ENCODE data around the gene CLP1.
"Not testable (repeated sequence)": the region's sequence is repeated elsewhere in the genome, so short reads cannot be mapped to it uniquely, and the experiment has no call there.

CLP1 gene

DNA sequence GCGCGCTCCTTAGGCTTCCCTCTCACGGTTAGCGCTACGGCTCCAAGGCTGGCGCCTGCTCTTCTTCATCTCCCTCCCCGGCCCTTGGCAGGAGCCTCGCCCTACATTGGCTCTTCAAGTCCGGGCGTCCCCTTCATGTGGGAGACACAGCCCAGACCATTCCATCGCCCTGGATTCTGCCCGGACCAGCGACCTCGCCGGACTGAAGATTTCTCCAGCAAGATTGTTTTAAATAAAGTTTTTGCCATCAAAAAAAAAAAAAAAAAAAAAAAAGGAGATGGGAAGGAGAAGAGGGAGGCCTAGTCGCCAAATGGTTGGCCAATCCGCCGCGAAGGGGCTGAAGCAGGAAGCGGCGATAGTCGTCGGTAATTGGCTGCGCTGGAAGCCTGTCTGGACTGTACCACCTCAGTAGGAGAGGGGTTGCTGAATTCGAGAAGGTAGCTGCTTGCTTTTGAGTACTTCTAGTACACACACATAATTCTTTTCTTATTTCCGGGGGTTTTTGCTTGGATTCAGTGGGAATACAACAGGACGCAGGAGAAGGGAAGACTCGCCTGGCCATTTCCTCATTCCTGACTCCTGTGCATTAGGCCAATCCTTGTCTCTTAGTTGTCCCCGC, 9.7 kb downstream of the CLP1 start:
- DNase-seq: peak; percentile 98

DNA sequence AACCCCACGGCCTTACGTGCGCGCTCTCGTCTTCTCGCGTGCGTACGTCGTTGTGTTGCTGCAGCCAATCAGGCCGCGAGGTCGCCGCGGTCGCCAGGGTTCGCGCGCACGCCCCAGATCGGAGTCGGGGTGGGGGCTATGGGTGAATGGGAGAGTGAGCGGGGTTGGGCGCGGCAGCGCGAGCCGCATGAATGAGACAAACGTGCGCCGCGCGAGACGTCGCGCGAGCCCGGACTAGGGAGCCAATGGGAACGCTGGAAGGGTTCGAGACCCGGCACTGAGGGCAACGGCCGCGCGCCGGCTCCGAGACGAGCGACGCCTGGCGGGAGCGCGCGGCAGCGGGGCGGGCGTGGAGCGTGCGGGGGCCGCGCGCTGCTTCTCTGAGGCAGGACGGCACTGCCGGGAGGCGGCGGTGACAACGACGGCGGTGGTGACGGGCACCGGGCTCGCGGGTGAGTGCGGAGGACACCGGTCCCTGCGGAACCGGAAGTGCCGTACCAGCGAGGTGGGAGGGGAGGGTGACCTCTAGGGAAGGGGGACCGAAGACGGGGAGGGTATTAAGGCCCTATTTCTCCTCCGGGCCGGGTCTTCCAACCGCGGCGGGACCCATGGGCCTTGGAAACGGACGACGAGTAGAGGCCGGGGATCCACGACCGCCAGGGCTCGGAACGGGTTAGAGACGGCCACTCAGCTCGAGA, 10.3 kb downstream of the CLP1 start, which contains the start of gene ZDHHC5:
ZDHHC5 (plus strand) TSS at position 379 of the 698 bp plus-strand sequence. CDS start 4,977 bp downstream, outside the sequence.
- DNase-seq: peak; percentile 99

DNA sequence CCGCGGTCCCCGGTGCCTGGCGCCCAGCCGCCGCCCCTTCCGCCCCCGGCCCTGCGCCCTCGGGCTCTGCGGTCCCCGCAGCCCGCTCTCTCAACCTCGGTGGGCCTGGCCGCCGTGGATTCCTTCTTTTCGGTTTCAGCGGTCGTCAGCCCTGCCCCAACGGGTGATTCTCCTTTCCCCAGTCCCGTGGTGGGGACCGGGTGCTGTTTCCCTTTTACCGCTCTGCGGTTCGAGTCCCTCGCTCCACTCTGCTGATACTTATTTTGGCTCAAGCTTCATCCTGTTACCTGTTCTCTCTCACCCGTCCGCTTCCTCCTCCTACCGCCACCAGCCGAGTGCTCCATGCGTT, 10.8 kb downstream of the CLP1 start:
- DNase-seq: no peak

DNA sequence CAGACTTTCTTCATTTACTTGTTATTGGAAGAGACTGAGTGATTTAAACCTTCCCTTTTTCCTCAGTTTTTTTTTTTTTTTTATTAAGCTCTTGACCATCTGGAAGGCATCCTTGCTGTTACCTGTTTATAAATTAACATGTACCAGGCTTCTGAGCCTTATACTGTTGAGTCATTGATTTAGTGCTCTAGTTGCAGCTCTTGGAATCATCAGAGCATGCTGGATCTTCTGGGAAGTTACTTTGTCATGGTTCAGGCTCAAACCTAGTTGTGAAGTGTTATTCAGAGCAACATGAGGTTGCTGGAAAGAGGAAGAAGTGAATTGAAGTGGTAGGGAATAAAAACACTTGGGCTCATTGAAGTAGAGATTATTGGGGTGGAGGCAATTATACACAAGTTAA, 16.7 kb downstream of the CLP1 start:
- DNase-seq: no peak

DNA sequence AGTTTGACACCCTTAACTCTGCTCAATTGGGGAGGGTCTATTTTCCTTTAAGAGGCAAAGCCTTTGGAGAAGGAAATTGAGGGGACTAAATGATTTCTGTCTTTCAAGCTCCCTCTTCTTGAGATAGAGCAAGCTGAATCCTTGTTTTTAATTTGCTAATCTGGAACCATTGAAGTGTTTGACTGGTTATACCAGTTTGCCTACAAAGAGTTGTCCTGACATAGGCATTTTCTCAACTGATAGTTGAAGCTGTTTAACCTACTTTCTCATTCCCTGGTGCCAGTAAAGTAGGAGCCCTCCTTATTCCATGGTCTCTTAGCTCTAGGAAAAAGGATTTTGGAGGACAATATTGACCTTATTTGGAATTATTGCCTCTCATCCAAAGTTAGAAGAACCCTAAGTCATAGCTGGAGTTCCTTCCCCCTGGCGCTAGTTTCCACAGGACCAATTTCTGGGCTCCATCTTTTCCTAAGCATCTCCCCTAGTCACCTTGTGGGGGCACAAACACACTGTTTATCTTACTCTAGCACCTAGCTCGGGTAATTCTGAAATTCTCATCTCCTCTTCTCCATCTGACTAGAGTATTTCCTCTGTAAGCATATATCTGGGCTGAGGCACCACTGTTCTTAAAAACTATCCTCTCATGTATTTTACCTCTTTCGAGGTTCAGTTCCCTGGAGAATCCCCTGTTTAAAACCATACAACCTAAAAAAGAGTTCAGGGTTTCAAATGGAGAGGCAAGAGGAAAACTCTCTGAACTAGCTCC, 17.8 kb downstream of the CLP1 start:
- no peak for DNase-seq

DNA sequence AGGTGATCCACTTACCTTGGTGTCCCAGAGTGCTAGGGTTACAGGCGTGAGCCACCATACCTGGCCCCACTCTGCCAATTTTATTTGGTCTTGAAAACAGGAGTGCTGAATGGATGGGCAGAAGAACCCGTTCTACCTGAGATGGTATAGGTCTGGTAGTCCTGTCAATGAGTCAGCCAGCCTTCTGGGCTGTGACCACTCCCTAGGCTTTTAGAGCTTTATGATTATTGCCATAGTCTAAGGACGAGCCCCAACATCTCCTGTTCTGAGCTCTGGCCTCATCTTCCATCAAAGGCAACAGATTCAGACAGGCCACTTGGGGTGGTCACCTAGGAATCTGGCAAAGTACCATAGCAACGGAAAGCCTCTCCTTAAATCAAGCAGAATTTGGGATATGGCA, 21.8 kb downstream of the CLP1 start:
- DNase-seq: no peak

DNA sequence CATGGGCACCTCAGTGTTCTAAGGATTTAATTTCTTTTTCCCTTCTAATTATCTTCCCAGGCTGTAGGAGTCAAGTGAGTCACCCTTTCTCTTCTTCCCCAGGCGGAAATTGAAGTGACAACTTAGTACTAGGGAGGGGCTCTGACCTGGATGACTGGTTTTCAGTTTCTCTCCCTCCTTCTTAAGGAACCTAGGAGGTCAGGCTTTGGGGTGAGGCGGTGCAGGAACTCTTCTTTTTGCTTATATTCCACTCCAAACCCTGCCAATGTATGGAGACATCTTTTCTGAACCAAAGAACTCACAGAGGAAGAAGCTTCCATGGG, 23.0 kb downstream of the CLP1 start:
- no peak for DNase-seq

DNA sequence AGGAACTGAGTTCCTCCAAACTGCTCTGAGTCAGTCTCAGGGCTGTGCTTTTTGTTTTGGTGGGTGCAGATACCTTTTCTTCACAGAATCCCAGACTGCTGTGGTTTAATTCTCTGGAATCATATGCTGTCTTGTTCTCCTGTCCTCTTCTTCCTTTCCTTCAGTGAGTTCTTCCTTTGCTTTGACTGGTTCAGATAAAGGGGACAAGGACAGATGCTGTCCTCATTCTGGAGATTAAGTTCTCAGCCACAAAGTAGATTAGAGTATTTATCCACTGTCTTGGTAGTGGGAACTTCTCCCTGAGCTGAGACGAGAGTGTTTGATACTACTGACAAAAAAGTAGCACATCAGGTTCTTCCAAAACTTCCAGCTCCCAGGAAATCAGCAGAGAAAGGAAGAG, 23.6 kb downstream of the CLP1 start:
- no peak for DNase-seq

DNA sequence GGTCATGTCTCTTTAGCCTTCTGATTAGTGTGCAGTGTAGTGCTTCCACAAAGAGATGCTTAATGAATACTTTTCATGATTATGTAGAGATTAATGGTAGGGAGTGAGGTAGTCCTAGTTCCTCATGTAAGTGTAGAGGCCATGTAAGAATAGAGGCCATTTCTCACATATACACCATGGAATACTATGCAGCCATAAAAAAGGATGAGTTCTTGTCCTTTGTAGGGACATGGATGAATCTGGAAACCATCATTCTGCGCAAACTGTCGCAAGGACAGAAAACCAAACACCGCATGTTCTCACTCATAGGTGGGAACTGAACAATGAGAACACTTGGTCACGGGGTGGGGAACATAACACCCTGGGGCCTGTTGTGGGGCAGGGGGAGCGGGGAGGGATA, 32.9 kb downstream of the CLP1 start:
- DNase-seq: not testable (repeated sequence)

DNA sequence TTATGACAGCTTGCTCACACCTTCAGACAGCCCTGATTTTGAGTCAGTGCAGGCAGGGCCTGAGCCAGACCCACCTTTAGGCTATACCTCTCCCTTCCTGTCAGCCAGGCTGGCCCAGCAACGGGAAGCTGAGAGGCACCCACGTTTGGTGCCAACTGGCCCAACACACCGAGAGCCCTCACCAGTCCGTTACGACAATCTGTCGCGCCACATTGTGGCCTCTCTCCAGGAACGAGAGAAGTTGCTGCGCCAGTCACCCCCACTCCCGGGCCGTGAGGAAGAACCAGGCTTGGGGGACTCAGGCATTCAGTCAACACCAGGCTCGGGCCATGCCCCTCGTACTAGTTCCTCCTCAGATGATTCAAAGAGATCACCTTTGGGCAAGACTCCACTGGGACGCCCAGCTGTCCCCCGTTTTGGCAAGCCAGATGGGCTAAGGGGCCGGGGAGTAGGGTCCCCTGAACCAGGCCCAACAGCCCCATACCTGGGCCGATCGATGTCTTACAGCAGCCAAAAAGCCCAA, 41.3 kb downstream of the CLP1 start:
- no peak for DNase-seq

DNA sequence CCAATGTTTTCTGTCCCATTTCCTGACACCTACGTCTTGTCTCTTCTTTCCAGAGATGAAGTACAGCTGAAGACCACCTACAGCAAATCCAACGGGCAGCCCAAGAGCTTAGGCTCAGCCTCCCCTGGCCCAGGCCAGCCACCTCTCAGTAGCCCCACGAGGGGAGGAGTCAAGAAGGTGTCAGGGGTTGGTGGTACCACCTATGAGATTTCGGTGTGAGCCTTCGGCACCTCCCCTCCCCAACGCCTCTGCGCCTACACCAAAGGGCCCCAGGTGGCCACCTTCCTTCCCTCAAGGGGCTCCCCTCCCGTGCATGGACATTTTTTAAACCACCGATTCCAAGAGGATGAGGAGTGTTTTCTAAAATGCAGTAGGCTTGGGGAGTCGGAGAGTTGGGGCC, 42.3 kb downstream of the CLP1 start:
- DNase-seq: no peak

DNA sequence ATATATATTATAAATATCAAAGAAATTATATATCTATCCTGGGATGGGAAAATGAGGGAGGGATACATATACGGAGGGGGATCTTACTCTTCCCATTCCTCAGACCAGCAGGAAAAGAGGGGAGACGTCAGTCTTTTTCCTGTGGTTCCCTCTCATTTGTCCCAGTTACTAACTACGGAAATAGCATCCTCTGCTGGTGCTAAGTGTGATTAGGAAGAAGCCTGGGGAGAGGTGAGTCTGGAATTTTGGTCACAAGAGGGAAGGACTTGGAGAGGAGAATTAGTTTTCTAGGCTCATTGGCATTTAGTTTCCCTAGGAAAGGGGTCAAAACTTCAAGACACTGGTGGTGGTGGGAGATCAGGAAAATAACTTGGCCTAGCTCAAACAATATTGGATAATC, 42.9 kb downstream of the CLP1 start:
- no peak for DNase-seq

DNA sequence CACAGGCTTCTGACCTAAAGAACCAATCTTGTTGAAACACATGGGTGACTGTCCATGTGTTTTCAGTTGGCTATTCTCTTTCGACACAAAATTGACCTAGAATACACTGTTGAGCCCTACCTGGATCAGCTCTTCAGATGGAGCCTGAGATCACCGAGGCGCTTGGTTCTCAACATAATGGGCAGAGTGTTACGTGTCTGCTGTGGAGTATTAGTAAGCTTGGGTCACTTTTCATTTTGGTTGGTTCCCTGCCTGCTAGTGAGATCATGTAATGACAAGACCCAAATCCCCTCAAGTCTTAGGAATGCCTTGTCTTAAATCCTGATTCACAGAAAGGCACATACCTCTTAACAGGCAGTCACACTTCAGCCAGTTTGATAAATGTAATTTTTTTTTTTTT, 45.8 kb downstream of the CLP1 start:
- DNase-seq: no peak

DNA sequence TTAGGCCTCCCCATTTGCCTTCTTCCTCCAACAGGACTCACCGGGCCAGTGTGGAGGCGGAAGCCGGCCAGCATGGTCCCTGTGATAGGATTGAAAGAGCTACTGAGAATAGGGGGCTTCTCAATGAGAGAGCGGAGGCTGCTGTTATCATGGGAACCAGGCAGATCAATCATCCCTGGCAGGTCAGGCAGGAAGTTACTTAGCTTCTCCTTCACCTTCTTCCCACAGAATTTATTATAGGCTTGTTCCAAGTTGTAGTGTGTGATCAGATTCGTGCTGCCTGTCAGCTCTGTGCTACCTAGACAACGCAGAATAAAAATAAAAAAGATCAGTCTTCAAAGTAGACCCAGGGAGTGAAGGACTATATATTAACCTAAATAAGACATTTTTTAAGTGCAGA, 47.4 kb downstream of the CLP1 start:
- no peak for DNase-seq

DNA sequence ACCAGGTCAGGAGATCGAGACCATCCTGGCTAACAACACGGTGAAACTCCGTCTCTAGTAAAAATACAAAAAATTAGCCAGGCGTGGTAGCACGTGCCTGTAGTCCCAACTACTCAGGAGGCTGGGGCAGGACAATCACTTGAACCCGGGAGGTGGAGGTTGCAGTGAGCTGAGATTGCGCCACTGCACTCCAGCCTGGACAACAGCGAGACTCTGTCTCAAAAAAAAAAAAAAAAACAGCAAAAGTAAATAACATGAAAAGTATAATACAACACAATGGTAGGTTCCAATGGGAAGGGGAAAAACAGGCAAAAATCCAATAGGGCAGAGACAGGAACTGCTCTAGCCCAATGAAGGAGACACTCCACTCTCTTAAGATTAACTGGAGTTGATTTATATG, 47.9 kb downstream of the CLP1 start:
- not testable (repeated sequence) for DNase-seq

DNA sequence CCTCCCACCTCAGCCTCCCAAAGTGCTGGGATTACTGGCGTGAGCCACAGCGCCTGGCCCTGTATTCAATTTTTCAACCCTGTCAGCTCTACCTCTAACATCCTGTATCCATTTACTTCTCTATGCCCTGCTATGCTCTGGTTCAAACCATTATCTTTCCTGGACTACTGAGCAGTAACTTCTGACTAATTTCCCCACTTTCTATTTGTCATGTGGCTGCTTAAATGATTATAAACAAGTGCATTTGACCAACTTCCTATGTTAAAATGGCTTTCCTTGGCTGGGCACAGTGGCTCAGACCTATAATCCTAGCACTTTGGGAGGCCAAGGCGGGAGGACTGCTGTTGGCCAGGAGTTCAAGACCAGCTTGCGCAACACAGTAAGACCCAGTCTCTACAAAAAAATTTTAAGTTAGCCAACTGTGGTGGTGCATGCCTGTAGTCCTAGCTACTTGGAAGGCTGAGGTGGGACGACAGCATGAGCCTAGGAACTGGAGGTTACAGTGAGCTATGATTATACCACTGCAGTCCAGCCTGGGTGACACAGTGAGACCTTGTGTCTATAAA, 52.3 kb downstream of the CLP1 start:
- DNase-seq: no peak
